H1 (cell line): ENCODE measurements around the gene PDZD2. TPM values are rescaled to one million over a fixed set of nuclear protein-coding genes. Genes with fewer than 3 reads are reported as not detected.

Experiments used
- CTCF ChIA-PET: fragments of 300-600 bp; sonication (Branson Sonifier 250); formaldehyde crosslinking; loops from one replicate; lab custom pipeline; 2021; ENCODE audit not compliant: partially characterized antibody; lab: Charles Lee
- POLR2A ChIA-PET: fragments of 300-600 bp; sonication (Branson Sonifier 250); formaldehyde crosslinking; loops from one replicate; lab custom pipeline; 2021; ENCODE audit warnings: inconsistent platforms; ENCODE audit not compliant: partially characterized antibody; lab: Charles Lee
- DNase-seq, 2 experiments: peaks; one replicate each; pipeline versions ENCODE4 v3.0.0 to v3.0.0-alpha.2; 2010 to 2022; ENCODE audit warnings: low spot score in 2 of 2, low read depth in 1 of 2, mixed read lengths in 1 of 2
- FAIRE-seq: peaks from 2 replicates; lab custom pipeline; 2011; peaks lifted over from hg19 to GRCh38; lab: Jason Lieb, UNC
- H2AFZ ChIP-seq: 2 replicates; pipeline ENCODE4 v1.8.1; 2012; ENCODE audit warnings: low read length, inconsistent platforms
- H2AK5ac ChIP-seq: 2 replicates; pipeline ENCODE4 v1.6.1; 2013; ENCODE audit warnings: low read depth, low read length
- H2BK120ac ChIP-seq: replicated peaks from 2 replicates; pipeline ENCODE3; 2013; ENCODE audit warnings: low read depth, low read length, inconsistent platforms
- H2BK12ac ChIP-seq: 2 replicates; pipeline ENCODE4 v1.6.1; 2013; ENCODE audit warnings: low read depth, low read length
- H2BK15ac ChIP-seq: 2 replicates; pipeline ENCODE4 v1.6.1; 2013; ENCODE audit warnings: low read length
- H2BK20ac ChIP-seq: 2 replicates; pipeline ENCODE4 v1.6.1; 2013; ENCODE audit warnings: low read length
- H2BK5ac ChIP-seq: 2 replicates; pipeline ENCODE4 v1.6.1; 2013; ENCODE audit warnings: low read depth, low read length
- H3K14ac ChIP-seq: 2 replicates; pipeline ENCODE4 v1.6.1; 2013; ENCODE audit warnings: inconsistent platforms; ENCODE audit not compliant: insufficient read length
- H3K18ac ChIP-seq: 2 replicates; pipeline ENCODE4 v1.6.1; 2013; ENCODE audit warnings: low read length; ENCODE audit errors: extremely low read depth
- H3K23ac ChIP-seq: 2 replicates; pipeline ENCODE4 v1.6.1; 2013; ENCODE audit warnings: inconsistent platforms; ENCODE audit not compliant: insufficient read length
- H3K23me2 ChIP-seq: 2 replicates; pipeline ENCODE4 v1.6.1; 2013; ENCODE audit warnings: low read depth, low read length
- H3K27ac ChIP-seq: 2 replicates; pipeline ENCODE4 v1.6.1; 2011; ENCODE audit warnings: low read depth, low read length, inconsistent platforms
- H3K27me3 ChIP-seq, 4 experiments: replicated peaks in 1 of 4; 1 replicate in 1 of 4; 2 replicates in 3 of 4; pipeline versions ENCODE4 v1.6.1 to v1.8.1; 2011 to 2013; ENCODE audit warnings: low read length in 3 of 4, mild to moderate bottlenecking in 3 of 4, inconsistent platforms in 2 of 4, mixed read lengths in 2 of 4, moderate library complexity in 1 of 4; ENCODE audit not compliant: control insufficient read depth in 3 of 4, insufficient read depth in 3 of 4; ENCODE audit errors: extremely low read depth in 1 of 4
- H3K36me3 ChIP-seq, 4 experiments: 2 replicates each; pipeline versions ENCODE4 v1.6.1 to v1.8.1; 2011 to 2013; ENCODE audit warnings: mild to moderate bottlenecking in 4 of 4, low read length in 3 of 4, moderate library complexity in 2 of 4, control low read depth in 1 of 4, inconsistent platforms in 1 of 4; ENCODE audit not compliant: insufficient read depth in 4 of 4, control insufficient read depth in 2 of 4
- H3K4ac ChIP-seq: replicated peaks from 2 replicates; pipeline ENCODE3; 2013; ENCODE audit warnings: low read length, low read depth, mixed read lengths, inconsistent platforms; ENCODE audit not compliant: insufficient read length
- H3K4me1 ChIP-seq, 4 experiments: replicated peaks in 1 of 4; 1 replicate in 1 of 4; 2 replicates in 3 of 4; pipeline versions ENCODE4 v1.6.1 to v1.8.1; 2011 to 2013; ENCODE audit warnings: low read length in 3 of 4, inconsistent platforms in 2 of 4, mixed read lengths in 1 of 4; ENCODE audit not compliant: insufficient read depth in 4 of 4, control insufficient read depth in 3 of 4
- H3K4me2 ChIP-seq, 2 experiments: 2 replicates each; pipeline versions ENCODE4 v1.6.1 to v1.8.1; 2011 to 2013; ENCODE audit warnings: low read depth in 2 of 2, low read length in 2 of 2, control low read depth in 1 of 2, inconsistent platforms in 1 of 2, mild to moderate bottlenecking in 1 of 2; ENCODE audit not compliant: insufficient read depth in 1 of 2
- H3K4me3 ChIP-seq, 4 experiments: fragments of 200-600, 300-600 bp in 1 of 4; sonication (generic), shearing (Covaris generic), sonication (Bioruptor Twin) in 1 of 4; 2 replicates each; pipeline versions ENCODE4 v1.5.1 to v1.8.1; 2011 to 2016; ENCODE audit warnings: low read length in 4 of 4, low read depth in 3 of 4, control low read depth in 2 of 4, inconsistent platforms in 2 of 4, mild to moderate bottlenecking in 2 of 4, mixed read lengths in 1 of 4, moderate library complexity in 1 of 4; ENCODE audit not compliant: insufficient read depth in 2 of 4; ENCODE audit errors: extremely low read depth in 1 of 4
- H3K56ac ChIP-seq: replicated peaks from 2 replicates; pipeline ENCODE3; 2013; ENCODE audit warnings: low read depth, mild to moderate bottlenecking, mixed read lengths, low read length, inconsistent platforms; ENCODE audit not compliant: insufficient read length
- H3K79me1 ChIP-seq: 2 replicates; pipeline ENCODE4 v1.6.1; 2013; ENCODE audit warnings: low read depth, low read length, control low read depth
- H3K79me2 ChIP-seq, 2 experiments: 2 replicates each; pipeline versions ENCODE4 v1.6.1 to v1.8.1; 2012 to 2013; ENCODE audit warnings: low read length in 2 of 2, mild to moderate bottlenecking in 2 of 2, inconsistent platforms in 1 of 2; ENCODE audit not compliant: insufficient read depth in 2 of 2, control insufficient read depth in 1 of 2
- H3K9ac ChIP-seq, 4 experiments: replicated peaks in 1 of 4; 1 replicate in 1 of 4; 2 replicates in 3 of 4; pipeline versions ENCODE4 v1.6.1 to v1.8.1; 2011 to 2013; ENCODE audit warnings: low read depth in 3 of 4, low read length in 3 of 4, control low read depth in 2 of 4, mild to moderate bottlenecking in 2 of 4, moderate library complexity in 2 of 4, inconsistent platforms in 1 of 4; ENCODE audit errors: extremely low read depth in 1 of 4
- H3K9me3 ChIP-seq, 2 experiments: 2 replicates each; pipeline versions ENCODE4 v1.6.1 to v1.8.1; 2012 to 2013; ENCODE audit warnings: mild to moderate bottlenecking in 2 of 2, moderate library complexity in 2 of 2, control low read depth in 1 of 2, inconsistent platforms in 1 of 2, low read depth in 1 of 2, low read length in 1 of 2, mixed read lengths in 1 of 2; ENCODE audit not compliant: insufficient read depth in 2 of 2
- H4K20me1 ChIP-seq, 2 experiments: replicated peaks in 1 of 2; 2 replicates each; pipeline versions ENCODE3 to v1.8.1; 2011 to 2013; ENCODE audit warnings: inconsistent platforms in 2 of 2, low read length in 2 of 2, mild to moderate bottlenecking in 1 of 2; ENCODE audit not compliant: insufficient read depth in 2 of 2, control insufficient read depth in 1 of 2
- H4K5ac ChIP-seq: 2 replicates; pipeline ENCODE4 v1.6.1; 2013; ENCODE audit warnings: low read length, low read depth, mixed read lengths, inconsistent platforms; ENCODE audit not compliant: insufficient read length
- H4K8ac ChIP-seq: 2 replicates; pipeline ENCODE4 v1.8.0; 2013; ENCODE audit warnings: mild to moderate bottlenecking, moderate library complexity, low read length, inconsistent platforms; ENCODE audit not compliant: insufficient read depth; ENCODE audit errors: extremely low read depth
- H4K91ac ChIP-seq: replicated peaks from 2 replicates; pipeline ENCODE3; 2013; ENCODE audit warnings: low read length, mixed read lengths, inconsistent platforms; ENCODE audit not compliant: insufficient read length
- ASH2L ChIP-seq: fragments of 200-600, 300-600 bp; sonication (generic); IDR thresholded peaks from one replicate; pipeline ENCODE4 v1.7.1; 2017; ENCODE audit warnings: low read length
- CREB1 ChIP-seq: IDR thresholded peaks from 2 replicates; pipeline ENCODE4 v1.6.1; 2012; ENCODE audit warnings: inconsistent platforms
- CTCF ChIP-seq, 3 experiments: IDR thresholded peaks; 1 replicate in 2 of 3; 2 replicates in 1 of 3; pipeline versions ENCODE4 v1.5.1 to v1.6.1; 2011; ENCODE audit warnings: low read length in 3 of 3, mild to moderate bottlenecking in 3 of 3, inconsistent platforms in 2 of 3, low read depth in 1 of 3, moderate library complexity in 1 of 3; ENCODE audit not compliant: insufficient read depth in 1 of 3; ENCODE audit errors: control extremely low read depth in 1 of 3
- HDAC6 ChIP-seq: IDR thresholded peaks from one replicate; pipeline ENCODE4 v1.7.1; 2012; ENCODE audit warnings: low read depth, mild to moderate bottlenecking, inconsistent platforms, low read length, moderate library complexity
- KDM1A ChIP-seq: fragments of 200-600, 300-600 bp; sonication (generic); IDR thresholded peaks from 2 replicates; pipeline ENCODE4 v1.7.1; 2016; ENCODE audit warnings: mild to moderate bottlenecking, low read length, borderline replicate concordance
- MAFK ChIP-seq: IDR thresholded peaks from 2 replicates; pipeline ENCODE4 v1.6.1; 2012; ENCODE audit warnings: low read depth, mild to moderate bottlenecking, improper control_type of control experiment, low read length
- RNF2 ChIP-seq: fragments of 200-900, 300-1000 bp; sonication (generic); IDR thresholded peaks from 2 replicates; pipeline ENCODE4 v1.7.1; 2016; ENCODE audit warnings: borderline replicate concordance, low read depth, mild to moderate bottlenecking, antibody characterized with exemption, low read length; ENCODE audit not compliant: poor library complexity, severe bottlenecking; ENCODE audit errors: missing control alignments
- SP1 ChIP-seq: IDR thresholded peaks from 2 replicates; pipeline ENCODE4 v1.6.1; 2011; ENCODE audit warnings: low read depth, low read length
- TAF7 ChIP-seq: optimal IDR thresholded peaks from 2 replicates; pipeline ENCODE3; 2011; ENCODE audit warnings: low read depth, mild to moderate bottlenecking, inconsistent platforms, low read length, moderate library complexity, borderline replicate concordance
- USF2 ChIP-seq: IDR thresholded peaks from 2 replicates; pipeline ENCODE4 v1.6.1; 2011; ENCODE audit warnings: low read length, improper control_type of control experiment
- ZNF274 ChIP-seq: IDR thresholded peaks from 2 replicates; pipeline ENCODE4 v1.7.0; 2012; ENCODE audit warnings: low read length, borderline replicate concordance; ENCODE audit errors: extremely low read depth
- polyA plus RNA-seq, 7 experiments: library from polyadenylated mRNA; depleted of rRNA in 3 of 7; stranded (reverse) in 5 of 7; unstranded in 2 of 7; fragments of >200 nt in 5 of 7; fragments of 200-250 nt in 2 of 7; gene quantifications; 1 replicate in 5 of 7; 2 replicates in 1 of 7; 4 replicates in 1 of 7; pipeline versions ENCODE4 v1.2.1 to v1.2.3, GENCODE V29; 2011 to 2013; ENCODE audit warnings: missing spikeins in 2 of 7, mixed read lengths in 2 of 7
- total RNA-seq: library from RNA; stranded (reverse); fragmentation: NEBNext Ultra II Directional; extraction: Animal tissue kit (Norgen Biotek cat#: 25700); gene quantifications from 2 replicates; pipeline ENCODE4 v1.2.1, GENCODE V29; 2021

Gene PDZD2
- total and polyA plus RNA-seq, 2 of the 8 experiments (the other 6 are each of a cell fraction or from before 2014, with no cell fraction given), result 1.2 to 6.8 TPM

- Histone ChIP-seq H3K9ac (no peak overlapping the region), H4K91ac (no peak overlapping the region), H2AK5ac (no peak overlapping the region), H2AFZ (no peak overlapping the region), H4K8ac (no peak overlapping the region), H2BK20ac (no peak overlapping the region), H3K14ac (no peak overlapping the region), H3K23me2 (no peaks in the 10 kb centered on the region), H3K23ac (no peak overlapping the region), H3K4me1 (peaks cover 0 to 4% (median 3%) of the 10 kb centered on the region in 4 experiments; a peak in 5 of 7 replicates), H3K9me3 (no peaks in the 10 kb centered on the region), H3K18ac (no peak overlapping the region), H3K27me3 (no peaks in the 10 kb centered on the region), H3K36me3 (peaks cover 9 to 33% (median 11%) of the 10 kb centered on the region in 4 experiments), H3K79me2 (peaks cover 0 to 40% of the 10 kb centered on the region in 2 experiments; a peak in 2 of 4 replicates), H3K56ac (no peak overlapping the region), H2BK5ac (no peak overlapping the region), H3K4me3 (no peak overlapping the region), H4K5ac (no peak overlapping the region), H4K20me1 (peaks cover 5 to 9% of the 10 kb centered on the region in 2 experiments), H2BK120ac (no peak overlapping the region), H3K27ac (no peak overlapping the region), H2BK12ac (no peak overlapping the region), H3K79me1 (peaks cover 1% of the 10 kb centered on the region; the same call in 1 of the 2 replicates), H3K4ac (no peak overlapping the region), H3K4me2 (no peak overlapping the region), H2BK15ac (no peak overlapping the region)
- FAIRE-seq, result no peak
- POLR2A ChIA-PET, result interaction anchor here (1.7 kb wide), 1 partner anchor 25 kb away, joined by 5 read pairs; no protein-coding TSS in a partner anchor
- CTCF ChIA-PET, result interaction anchor here (0.9 to 1.0 kb wide), 2 partner anchors 31 to 100 kb away, joined by 3 read pairs; no protein-coding TSS in a partner anchor
- DNase-seq, result no peak
- TF ChIP-seq ZNF274 (no peak), KDM1A (no peak), USF2 (no peak), HDAC6 (no peak), TAF7 (no peak), CTCF (IDR thresholded peaks at IDR 0.05; ENCODE audit: control extremely low read depth in 1 of 3, insufficient read depth in 1 of 3, low read depth in 1 of 3, low read length in 3 of 3) (no peak), SP1 (no peak), RNF2 (no peak), CREB1 (no peak), MAFK (no peak), ASH2L (no peak)
These were observed 493.8 kb downstream of the PDZD2 start for GRCh38 chr5:32132757-32133156.
